CD4-positive, alpha-beta memory T cell (primary cell): Measurements from ENCODE around the gene CYP4F2. TPM values are rescaled to one million over a fixed set of nuclear protein-coding genes. Genes with fewer than 3 reads are reported as not detected.
A peak's percentile ranks its signal among the peaks of the same experiment; 100 is the strongest.
"Not testable (repeated sequence)": the region's sequence is repeated elsewhere in the genome, so short reads cannot be mapped to it uniquely, and the experiment has no call there.

Experiments
- CTCF ChIA-PET: fragments of 350-600 bp; sonication (Branson Sonifier 250); formaldehyde crosslinking; loops from one replicate; lab custom pipeline; 2021; ENCODE audit warnings: inconsistent platforms; ENCODE audit not compliant: partially characterized antibody; lab: Charles Lee
- POLR2A ChIA-PET: fragments of 350-600 bp; sonication (Branson Sonifier 250); formaldehyde crosslinking; loops from one replicate; lab custom pipeline; 2021; ENCODE audit not compliant: partially characterized antibody; lab: Charles Lee
- DNase-seq, 5 donors: peaks; one replicate each; pipeline versions ENCODE4 v3.0.0 to v3.0.0-alpha.2; 2020 to 2022; ENCODE audit warnings: mixed read lengths in 1 of 5
- H3K27ac ChIP-seq: one replicate; pipeline ENCODE4 v1.7.0; 2013; ENCODE audit warnings: low read depth, low read length
- H3K27me3 ChIP-seq: 2 replicates; pipeline ENCODE4 v1.7.0; 2013; ENCODE audit warnings: mild to moderate bottlenecking, low read length, moderate library complexity; ENCODE audit not compliant: insufficient read depth
- H3K36me3 ChIP-seq: 2 replicates; pipeline ENCODE4 v1.7.0; 2013; ENCODE audit warnings: mild to moderate bottlenecking, low read length, moderate library complexity; ENCODE audit not compliant: insufficient read depth
- H3K4me1 ChIP-seq: 2 replicates; pipeline ENCODE4 v1.7.0; 2013; ENCODE audit warnings: mild to moderate bottlenecking, low read length, moderate library complexity; ENCODE audit not compliant: insufficient read depth
- H3K4me3 ChIP-seq, 2 donors: one replicate each; pipeline ENCODE4 v1.7.0; 2013; ENCODE audit warnings: low read length in 2 of 2, mild to moderate bottlenecking in 1 of 2
- H3K9me3 ChIP-seq, 2 donors: one replicate each; pipeline ENCODE4 v1.7.0; 2013; ENCODE audit warnings: low read length in 2 of 2, control low read depth in 1 of 2; ENCODE audit not compliant: control insufficient read depth in 1 of 2
- H3K27ac Mint-ChIP-seq, 7 donors: one replicate each; pipeline ENCODE4 v1.8.0; 2020 to 2021; ENCODE audit warnings: mixed read lengths in 7 of 7, mild to moderate bottlenecking in 6 of 7, inconsistent platforms in 3 of 7, moderate library complexity in 3 of 7
- H3K27me3 Mint-ChIP-seq, 2 donors: one replicate each; pipeline ENCODE4 v1.8.0; 2020 to 2021; ENCODE audit warnings: mixed read lengths in 2 of 2
- H3K36me3 Mint-ChIP-seq, 2 donors: one replicate each; pipeline ENCODE4 v1.8.0; 2020 to 2021; ENCODE audit warnings: mixed read lengths in 2 of 2, inconsistent platforms in 1 of 2, mild to moderate bottlenecking in 1 of 2
- H3K4me1 Mint-ChIP-seq, 4 donors: one replicate each; pipeline ENCODE4 v1.8.0; 2020 to 2021; ENCODE audit warnings: mixed read lengths in 4 of 4, mild to moderate bottlenecking in 1 of 4
- H3K4me3 Mint-ChIP-seq, 8 donors: one replicate each; pipeline ENCODE4 v1.8.0; 2020 to 2021; ENCODE audit warnings: mixed read lengths in 8 of 8, mild to moderate bottlenecking in 7 of 8, moderate library complexity in 6 of 8, inconsistent platforms in 3 of 8
- H3K9me3 Mint-ChIP-seq, 8 donors: one replicate each; pipeline ENCODE4 v1.8.0; 2020 to 2021; ENCODE audit warnings: mixed read lengths in 8 of 8, mild to moderate bottlenecking in 5 of 8, inconsistent platforms in 3 of 8, moderate library complexity in 1 of 8
- intact Hi-C: fragments of 100-400 bp; cut with micrococcal nuclease; formaldehyde crosslinking; loops from one replicate; pipeline ENCODE4 v1.15.1; 2023
- polyA plus RNA-seq, 2 donors: library from polyadenylated mRNA; unstranded; fragments of 300-500 nt; fragmentation: Illumina TruSeq; gene quantifications; one replicate each; pipeline ENCODE4 v1.2.3, GENCODE V29; 2021
- total RNA-seq, 2 experiments: library from RNA; stranded (reverse); gene quantifications; one replicate each; pipeline ENCODE4 v1.2.3, GENCODE V29; 2021

Gene CYP4F2
- total and polyA plus RNA-seq, 4 experiments from 2014 or later, result not detected

DNA sequence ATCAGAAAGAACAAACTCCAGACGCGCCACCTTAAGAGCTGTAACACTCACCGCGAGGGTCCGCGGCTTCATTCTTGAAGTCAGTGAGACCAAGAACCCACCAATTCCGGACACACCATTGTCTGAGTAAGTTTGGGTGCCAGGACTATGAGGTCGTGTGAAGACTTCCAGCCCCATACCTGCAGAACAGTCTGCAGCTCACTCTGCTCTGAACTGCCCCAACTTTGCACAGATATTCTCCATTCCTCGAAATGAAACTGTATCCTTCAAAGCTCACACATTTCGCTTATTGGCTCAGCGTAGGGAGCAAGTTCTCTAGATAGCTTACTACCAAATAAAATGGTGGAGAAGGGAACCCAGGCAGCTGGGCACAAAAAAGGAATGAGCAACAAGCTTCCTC, 2.6 kb upstream of the CYP4F2 start:
- Mint-ChIP-seq H3K9me3 (peaks cover 0 to 20% (median 0%) of the 10 kb centered on the region in 8 donors), H3K4me1 (peaks cover 2 to 11% (median 8%) of the 10 kb centered on the region in 4 donors), H3K27ac (peak overlapping the region in 1 of 7 donors; percentile 6), H3K36me3 (no peaks in the 10 kb centered on the region), H3K4me3 (peak overlapping the region; percentile 58 to 88 (median 80)), H3K27me3 (peaks cover 29 to 40% of the 10 kb centered on the region in 2 donors)
- no peak for DNase-seq
- Histone ChIP-seq H3K27ac (no peak overlapping the region), H3K4me1 (no peaks in the 10 kb centered on the region), H3K27me3 (no peaks in the 10 kb centered on the region), H3K4me3 (no peak overlapping the region), H3K9me3 (no peaks in the 10 kb centered on the region), H3K36me3 (no peaks in the 10 kb centered on the region)
- CTCF ChIA-PET, result interaction anchor here (1.0 to 1.6 kb wide), 3 partner anchors 31 to 58 kb away, joined by 3 read pairs; no protein-coding TSS in a partner anchor
- POLR2A ChIA-PET, result no interaction called here
- intact Hi-C loops, result no loop called here

GRCh38 chr19:15900032-15900431, 2.2 kb upstream of the CYP4F2 start:
- H3K9me3 ChIP-seq, H3K27ac ChIP-seq, intact Hi-C loops, H3K4me1 ChIP-seq, H3K36me3 ChIP-seq, H3K4me3 ChIP-seq, POLR2A ChIA-PET, H3K27me3 ChIP-seq, DNase-seq, H3K36me3 Mint-ChIP-seq: not testable (repeated sequence)
- Mint-ChIP-seq H3K4me3 (peak overlapping the region; percentile 58 to 88 (median 80)), H3K4me1 (peaks cover 2 to 11% (median 8%) of the 10 kb centered on the region in 4 donors), H3K27me3 (peaks cover 29 to 40% of the 10 kb centered on the region in 2 donors), H3K27ac (peak overlapping the region in 1 of 7 donors; percentile 6), H3K9me3 (peaks cover 0 to 17% (median 0%) of the 10 kb centered on the region in 8 donors)
- CTCF ChIA-PET, result interaction anchor here (1.5 to 1.6 kb wide), 2 partner anchors 42 to 58 kb away, joined by 3 read pairs; no protein-coding TSS in a partner anchor

DNA sequence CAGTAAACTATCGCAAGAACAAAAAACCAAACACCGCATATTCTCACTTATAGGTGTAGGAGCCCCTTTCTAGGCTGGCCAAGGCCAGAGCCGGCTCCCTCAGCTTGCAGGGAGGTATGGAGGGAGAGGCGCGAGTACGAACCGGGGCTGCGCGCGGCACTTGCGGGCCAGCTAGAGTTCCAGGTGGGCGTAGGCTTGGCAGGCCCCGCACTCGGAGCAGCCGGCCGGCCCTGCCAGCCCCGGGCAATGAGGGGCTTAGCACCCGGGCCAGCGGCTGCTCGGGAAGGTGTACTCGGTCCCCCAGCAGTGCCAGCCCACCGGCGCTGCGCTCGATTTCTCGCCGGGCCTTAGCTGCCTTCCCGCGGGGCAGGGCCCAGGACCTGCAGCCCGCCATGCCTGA, 1.7 kb upstream of the CYP4F2 start:
- DNase-seq, H3K36me3 Mint-ChIP-seq, H3K36me3 ChIP-seq, H3K27ac Mint-ChIP-seq, H3K4me1 ChIP-seq, POLR2A ChIA-PET, intact Hi-C loops, H3K27me3 ChIP-seq, H3K4me3 ChIP-seq, H3K9me3 ChIP-seq, H3K27ac ChIP-seq: not testable (repeated sequence)
- Mint-ChIP-seq H3K4me1 (peaks cover 2 to 11% (median 8%) of the 10 kb centered on the region in 4 donors), H3K27me3 (peaks cover 27 to 38% of the 10 kb centered on the region in 2 donors), H3K9me3 (peaks cover 0 to 13% (median 0%) of the 10 kb centered on the region in 8 donors), H3K4me3 (peak overlapping the region in 2 of 8 donors; percentile 46 to 56)
- CTCF ChIA-PET, result interaction anchor here (1.5 to 1.6 kb wide), 2 partner anchors 42 to 58 kb away, joined by 3 read pairs; no protein-coding TSS in a partner anchor

DNA sequence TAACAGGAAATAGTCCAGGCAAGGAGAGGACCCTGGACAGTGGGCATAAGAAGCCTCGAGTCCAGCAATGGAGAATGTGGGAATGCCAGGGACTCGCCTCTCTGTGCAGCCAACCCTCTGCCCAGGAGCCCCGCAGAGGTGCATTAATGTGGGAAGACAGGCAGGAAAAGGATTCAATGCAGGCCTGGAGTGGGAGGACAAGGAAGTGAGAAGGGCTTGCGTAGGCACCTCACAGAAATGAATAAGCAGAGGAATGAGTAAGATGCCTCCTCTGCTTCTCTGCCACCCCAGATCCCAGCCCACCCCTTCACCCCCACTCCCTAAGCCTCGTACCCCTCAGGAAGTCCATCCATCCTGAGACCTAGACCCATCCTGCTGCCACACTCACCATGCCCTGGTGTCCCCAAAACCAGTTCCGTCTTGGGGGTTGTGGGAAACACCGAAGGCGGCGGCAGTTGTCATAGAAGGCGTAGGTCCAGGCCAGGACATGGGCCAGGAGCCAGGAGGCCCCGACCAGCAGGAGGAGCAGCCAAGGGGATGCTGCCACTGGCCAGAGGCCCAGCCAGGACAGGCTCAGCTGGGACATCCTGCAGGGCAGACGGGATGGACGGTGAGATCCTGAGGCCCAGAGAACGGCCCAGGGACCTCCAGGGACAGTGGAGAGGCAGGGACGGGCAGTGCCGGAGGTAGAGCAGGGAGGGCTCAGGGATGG, 692 bp downstream of the CYP4F2 start:
- intact Hi-C loops, result no loop called here
- Mint-ChIP-seq H3K27me3 (peaks cover 24 to 31% of the 10 kb centered on the region in 2 donors), H3K4me3 (no peak overlapping the region), H3K4me1 (peaks cover 2 to 11% (median 8%) of the 10 kb centered on the region in 4 donors), H3K36me3 (no peaks in the 10 kb centered on the region), H3K27ac (no peak overlapping the region), H3K9me3 (no peaks in the 10 kb centered on the region)
- no peaks in the 10 kb centered on the region for H3K9me3 ChIP-seq
- no peak for DNase-seq
- no peaks in the 10 kb centered on the region for H3K36me3 ChIP-seq
- no peak overlapping the region for H3K27ac ChIP-seq
- no peak overlapping the region for H3K4me3 ChIP-seq
- no peaks in the 10 kb centered on the region for H3K27me3 ChIP-seq
- no peaks in the 10 kb centered on the region for H3K4me1 ChIP-seq
- CTCF ChIA-PET, result no interaction called here
- POLR2A ChIA-PET, result no interaction called here

- no peaks in the 10 kb centered on the region for H3K4me1 ChIP-seq
- H3K9me3 Mint-ChIP-seq, result no peaks in the 10 kb centered on the region
- H3K9me3 ChIP-seq, result no peaks in the 10 kb centered on the region
- peaks cover 2 to 11% (median 8%) of the 10 kb centered on the region in 4 donors for H3K4me1 Mint-ChIP-seq
- H3K27ac ChIP-seq, result no peak overlapping the region
- H3K36me3 Mint-ChIP-seq, result no peaks in the 10 kb centered on the region
- H3K27me3 ChIP-seq, result no peaks in the 10 kb centered on the region
- H3K36me3 ChIP-seq, result no peaks in the 10 kb centered on the region
- no peak overlapping the region for H3K27ac Mint-ChIP-seq
- intact Hi-C loops, result no loop called here
- H3K4me3 ChIP-seq, result no peak overlapping the region
- no peak overlapping the region for H3K4me3 Mint-ChIP-seq
- POLR2A ChIA-PET, result no interaction called here
- CTCF ChIA-PET, result no interaction called here
- H3K27me3 Mint-ChIP-seq, result peaks cover 20 to 27% of the 10 kb centered on the region in 2 donors
- DNase-seq, result no peak
These were observed 1.9 kb downstream of the CYP4F2 start for GRCh38 chr19:15895876-15896430.

DNA sequence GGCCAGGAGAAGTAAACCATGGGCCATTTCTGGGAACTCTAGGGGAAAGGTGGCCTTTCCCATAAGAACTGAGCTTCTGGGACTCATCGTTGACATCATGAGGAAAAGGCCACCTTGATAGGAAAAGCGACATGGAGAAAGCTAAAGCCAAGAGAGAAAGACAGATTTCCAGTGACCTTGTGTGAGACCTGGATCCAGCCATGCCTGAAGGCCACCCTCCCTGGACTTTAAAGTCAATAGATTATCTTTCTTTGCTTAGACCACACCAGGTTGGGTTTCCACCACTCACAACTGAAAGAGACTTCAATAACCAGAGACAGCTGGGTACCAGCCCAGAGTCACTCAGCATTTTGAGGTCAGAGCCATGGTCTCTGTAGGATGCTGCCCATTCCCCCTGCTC, 3.5 kb downstream of the CYP4F2 start:
- Mint-ChIP-seq H3K36me3 (no peaks in the 10 kb centered on the region), H3K27ac (no peak overlapping the region), H3K4me1 (no peaks in the 10 kb centered on the region), H3K27me3 (peaks cover 11 to 19% of the 10 kb centered on the region in 2 donors), H3K4me3 (no peak overlapping the region), H3K9me3 (no peaks in the 10 kb centered on the region)
- Histone ChIP-seq H3K27ac (no peak overlapping the region), H3K36me3 (no peaks in the 10 kb centered on the region), H3K4me1 (no peaks in the 10 kb centered on the region), H3K9me3 (no peaks in the 10 kb centered on the region), H3K4me3 (no peak overlapping the region), H3K27me3 (no peaks in the 10 kb centered on the region)
- ChIA-PET CTCF (no interaction called here), POLR2A (no interaction called here)
- intact Hi-C loops, result no loop called here
- no peak for DNase-seq

DNA sequence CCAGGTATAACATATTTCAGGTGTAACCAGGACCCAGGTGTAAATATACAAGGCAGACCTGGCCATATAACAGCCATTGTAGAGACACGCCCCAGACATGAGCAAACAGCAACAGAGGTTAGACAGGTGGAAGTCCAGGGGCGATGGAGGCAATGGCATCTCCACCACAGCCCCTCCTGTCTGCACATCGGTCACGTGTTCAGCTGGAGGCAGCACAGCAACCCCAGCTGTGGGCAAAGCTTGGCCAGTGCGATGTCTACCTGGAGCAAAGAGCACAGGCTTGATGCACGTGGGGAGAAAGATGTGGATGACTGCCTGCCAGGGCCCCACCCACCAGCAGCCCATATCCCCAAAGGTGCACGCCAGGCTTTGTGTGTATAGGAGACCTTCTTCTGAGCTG, 4.4 kb downstream of the CYP4F2 start:
- H3K9me3 Mint-ChIP-seq, result no peaks in the 10 kb centered on the region
- Histone ChIP-seq H3K4me1 (no peaks in the 10 kb centered on the region), H3K27ac (no peak overlapping the region), H3K9me3 (no peaks in the 10 kb centered on the region), H3K27me3 (no peaks in the 10 kb centered on the region), H3K36me3 (no peaks in the 10 kb centered on the region), H3K4me3 (no peak overlapping the region)
- no peak for DNase-seq
- H3K4me1 Mint-ChIP-seq, result no peaks in the 10 kb centered on the region
- no peak overlapping the region for H3K27ac Mint-ChIP-seq
- no peaks in the 10 kb centered on the region for H3K36me3 Mint-ChIP-seq
- intact Hi-C loops, result no loop called here
- CTCF ChIA-PET, result no interaction called here
- POLR2A ChIA-PET, result no interaction called here
- H3K4me3 Mint-ChIP-seq, result no peak overlapping the region
- peaks cover 10 to 19% of the 10 kb centered on the region in 2 donors for H3K27me3 Mint-ChIP-seq
